MCF 10A (cell line): ENCODE measurements around the gene COMTD1. TPM values are rescaled to one million over a fixed set of nuclear protein-coding genes. Genes with fewer than 3 reads are reported as not detected.
"Not testable (repeated sequence)": the region's sequence is repeated elsewhere in the genome, so short reads cannot be mapped to it uniquely, and the experiment has no call there.

Experiments used
- BruUV-seq: library from RNA; stranded (reverse); fragments of 400-500 nt; replicated peaks from 2 replicates; lab custom pipeline; 2021; lab: Mats Ljungman, UMichigan
- CTCF ChIA-PET: fragments of 300-600 bp; sonication (Branson Sonifier 250); formaldehyde crosslinking; extraction: SDS; loops from one replicate; lab custom pipeline; 2021; ENCODE audit warnings: antibody characterized with exemption, inconsistent platforms; lab: Yijun Ruan, JAX
- POLR2A ChIA-PET: fragments of 300-600, 350-650 bp; sonication (Branson Sonifier 250); formaldehyde crosslinking; extraction: SDS; loops from one replicate; lab custom pipeline; 2020; ENCODE audit warnings: antibody characterized with exemption, inconsistent platforms; lab: Yijun Ruan, JAX
- DNase-seq: peaks from one replicate; pipeline ENCODE4 v3.0.0-alpha.2; 2018; ENCODE audit not compliant: unreplicated experiment
- H3K27ac Mint-ChIP-seq: one replicate; pipeline ENCODE4 v1.8.0; 2022; ENCODE audit warnings: mild to moderate bottlenecking, low read depth, mixed read lengths; ENCODE audit not compliant: unreplicated experiment
- H3K27me3 Mint-ChIP-seq: one replicate; pipeline ENCODE4 v1.8.0; 2022; ENCODE audit warnings: mixed read lengths; ENCODE audit not compliant: insufficient read depth, unreplicated experiment
- H3K36me3 Mint-ChIP-seq: one replicate; pipeline ENCODE4 v1.8.0; 2022; ENCODE audit warnings: mild to moderate bottlenecking, moderate library complexity, mixed read lengths; ENCODE audit not compliant: insufficient read depth, unreplicated experiment
- H3K4me1 Mint-ChIP-seq: one replicate; pipeline ENCODE4 v1.8.0; 2022; ENCODE audit warnings: mixed read lengths; ENCODE audit not compliant: insufficient read depth, unreplicated experiment
- H3K4me3 Mint-ChIP-seq: one replicate; pipeline ENCODE4 v1.8.0; 2022; ENCODE audit warnings: mild to moderate bottlenecking, moderate library complexity, mixed read lengths; ENCODE audit not compliant: unreplicated experiment
- H3K9me3 Mint-ChIP-seq: one replicate; pipeline ENCODE4 v1.8.0; 2022; ENCODE audit warnings: mixed read lengths; ENCODE audit not compliant: unreplicated experiment
- CTCF ChIP-seq: fragments of 200-600 bp; IDR thresholded peaks from one replicate; pipeline ENCODE4 v1.8.0; 2022; ENCODE audit warnings: antibody characterized with exemption, mild to moderate bottlenecking; ENCODE audit not compliant: unreplicated experiment
- intact Hi-C: fragments of 100-400 bp; cut with micrococcal nuclease; formaldehyde crosslinking; loops from 2 replicates; pipeline ENCODE4 v1.14.1; 2022
- total RNA-seq: library from RNA; stranded (reverse); gene quantifications from 2 replicates; pipeline ENCODE4 v1.2.3, GENCODE V29; 2022

COMTD1 gene
- total RNA-seq, 1 experiment from 2014 or later, result 34.3 TPM

- Mint-ChIP-seq H3K4me3 (no peak overlapping the region), H3K4me1 (peaks cover 44% of the 10 kb centered on the region), H3K36me3 (peaks cover 3% of the 10 kb centered on the region), H3K9me3 (no peaks in the 10 kb centered on the region), H3K27me3 (no peaks in the 10 kb centered on the region), H3K27ac (peak overlapping the region; percentile 49)
- no TSS peak for BruUV-seq
- POLR2A ChIA-PET, result interaction anchor here (1.3 to 13.6 kb wide), 5 partner anchors 11 to 36 kb away, joined by 3 to 315 read pairs (median 3); partner anchors contain the start of gene VDAC2
- intact Hi-C loops, result no loop called here
- CTCF ChIA-PET, result interaction anchor here (0.6 to 3.2 kb wide), 5 partner anchors 9 to 58 kb away, joined by 3 to 12 read pairs (median 4); partner anchors contain the start of gene VDAC2
- TF ChIP-seq CTCF, result no peak
- no peak for DNase-seq
Measured at GRCh38 chr10:75197066-75197465, 38.7 kb downstream of the COMTD1 start.

DNA sequence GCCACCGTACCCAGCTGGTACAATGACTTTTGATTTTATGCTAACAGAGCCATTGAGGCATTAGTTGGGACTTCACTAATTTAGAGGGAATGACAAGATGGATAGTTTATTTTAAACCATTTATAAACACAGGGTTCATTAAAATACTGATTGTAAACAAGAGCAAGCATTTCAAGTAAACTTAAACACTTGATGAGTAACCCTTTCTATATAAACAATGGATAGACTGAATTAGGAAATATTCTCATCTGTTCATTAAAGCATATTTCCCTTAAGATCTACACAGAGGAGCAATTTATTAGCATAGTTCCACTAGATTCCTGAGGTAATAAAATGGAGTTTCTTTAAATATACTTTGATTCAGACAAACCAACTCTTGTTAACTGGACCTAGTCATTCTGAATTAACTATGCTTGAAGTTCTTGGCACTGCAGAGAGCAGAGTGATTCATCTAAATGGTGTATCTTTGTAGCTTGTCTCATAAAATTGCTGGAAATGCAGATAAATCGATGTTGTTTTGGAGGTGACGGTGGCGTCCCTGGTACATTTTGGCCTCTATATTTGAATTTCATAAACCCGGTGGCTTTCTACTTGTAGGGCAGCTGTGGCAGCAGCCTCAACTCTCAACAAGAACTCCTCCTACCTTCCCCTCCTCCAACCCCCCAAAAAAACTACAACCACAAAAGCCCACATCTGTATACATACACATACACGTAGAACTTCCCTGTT is 40.6 kb downstream of the COMTD1 start:
- no peak for TF ChIP-seq CTCF
- Mint-ChIP-seq H3K27me3 (no peaks in the 10 kb centered on the region), H3K36me3 (no peaks in the 10 kb centered on the region), H3K9me3 (no peaks in the 10 kb centered on the region), H3K4me3 (no peak overlapping the region), H3K27ac (peak overlapping the region; percentile 66), H3K4me1 (peaks cover 40% of the 10 kb centered on the region)
- no TSS peak for BruUV-seq
- DNase-seq, result no peak
- intact Hi-C loops, result no loop called here
- ChIA-PET CTCF (interaction anchor here (0.8 to 3.2 kb wide), 5 partner anchors 13 to 51 kb away, joined by 3 to 12 read pairs (median 3); partner anchors contain the start of gene VDAC2), POLR2A (interaction anchor here (0.5 to 13.6 kb wide), 6 partner anchors 12 to 1045 kb away, joined by 3 to 315 read pairs (median 3); partner anchors contain the start of genes ADK, AP3M1 and VDAC2)

DNA sequence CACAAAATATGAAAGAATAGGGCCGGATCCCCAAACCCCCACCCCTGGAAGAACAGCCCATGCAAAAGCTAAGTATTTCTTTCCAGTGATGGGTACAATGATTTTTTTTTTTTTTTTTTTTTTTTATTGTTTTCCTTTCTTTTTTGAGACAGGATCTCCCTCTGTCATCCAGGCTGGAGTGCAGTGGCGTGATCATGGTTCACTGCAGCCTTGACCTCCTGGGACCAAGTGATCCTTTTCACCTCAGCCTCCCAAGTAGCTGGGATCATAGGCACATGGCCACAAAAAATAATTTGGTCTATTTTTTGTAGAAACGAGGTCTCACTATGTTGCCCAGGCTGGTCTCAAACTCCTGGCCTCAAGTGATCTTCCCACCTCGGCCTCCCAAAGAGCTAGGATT is 41.1 kb downstream of the COMTD1 start:
- H3K9me3 Mint-ChIP-seq, H3K4me3 Mint-ChIP-seq, DNase-seq, BruUV-seq, intact Hi-C loops, H3K27me3 Mint-ChIP-seq, H3K36me3 Mint-ChIP-seq: not testable (repeated sequence)
- Mint-ChIP-seq H3K27ac (peak overlapping the region; percentile 90), H3K4me1 (peaks cover 37% of the 10 kb centered on the region)
- ChIA-PET POLR2A (interaction anchor here (0.5 to 13.6 kb wide), 6 partner anchors 13 to 1782 kb away, joined by 3 to 315 read pairs (median 4); partner anchors contain the start of gene VDAC2), CTCF (interaction anchor here (0.8 to 1.5 kb wide), 3 partner anchors 13 to 51 kb away, joined by 3 read pairs; no protein-coding TSS in a partner anchor)

- peak overlapping the region; percentile 58 for H3K4me3 Mint-ChIP-seq
- peak; percentile 97 for DNase-seq
- ChIA-PET POLR2A (interaction anchor here (0.7 to 13.6 kb wide), 7 partner anchors 9 to 78 kb away, joined by 3 to 315 read pairs (median 5); partner anchors contain the start of genes COMTD1 and VDAC2), CTCF (interaction anchor here (0.7 to 13.0 kb wide), 3 partner anchors 23 to 46 kb away, joined by 3 to 209 read pairs (median 4); partner anchors contain the start of gene COMTD1)
- H3K27me3 Mint-ChIP-seq, result no peaks in the 10 kb centered on the region
- intact Hi-C loops, result loop anchor here (1.0 kb wide), 1 partner anchor 42 kb away; no protein-coding TSS in a partner anchor
- peak overlapping the region; percentile 90 for H3K27ac Mint-ChIP-seq
- no peaks in the 10 kb centered on the region for H3K36me3 Mint-ChIP-seq
- no peak for TF ChIP-seq CTCF
- BruUV-seq, result no TSS peak
- H3K4me1 Mint-ChIP-seq, result peaks cover 28% of the 10 kb centered on the region
- no peaks in the 10 kb centered on the region for H3K9me3 Mint-ChIP-seq
Measured at GRCh38 chr10:75191821-75192568, 43.8 kb downstream of the COMTD1 start.
